CD14-positive monocyte (primary cell): ENCODE measurements around the gene WDR38. TPM values are rescaled to one million over a fixed set of nuclear protein-coding genes. Genes with fewer than 3 reads are reported as not detected.

Experiments
- DNase-seq, 3 donors: peaks; one replicate each; pipeline ENCODE4 v3.0.0-alpha.2; 2011 to 2022
- H2AFZ ChIP-seq: 2 replicates; pipeline ENCODE4 v1.6.0; 2012; ENCODE audit warnings: mild to moderate bottlenecking, low read depth, low read length, inconsistent platforms; ENCODE audit not compliant: insufficient read depth, poor library complexity, severe bottlenecking
- H3K27ac ChIP-seq, 2 donors: 1 replicate in 1 of 2; 2 replicates in 1 of 2; pipeline ENCODE4 v1.5.1; 2012 to 2013; ENCODE audit warnings: low read length in 2 of 2, control low read depth in 1 of 2, inconsistent platforms in 1 of 2, low read depth in 1 of 2, mild to moderate bottlenecking in 1 of 2
- H3K27me3 ChIP-seq, 2 donors: one replicate each; pipeline versions ENCODE4 v1.6.0 to v1.6.1; 2011 to 2013; ENCODE audit warnings: low read length in 2 of 2; ENCODE audit not compliant: control insufficient read depth in 2 of 2, insufficient read depth in 2 of 2
- H3K36me3 ChIP-seq, 2 donors: replicated peaks in 1 of 2; 1 replicate in 1 of 2; 2 replicates in 1 of 2; pipeline versions ENCODE4 v1.5.1 to v1.6.1; 2012 to 2013; ENCODE audit warnings: low read length in 2 of 2, control low read depth in 1 of 2, inconsistent platforms in 1 of 2, mild to moderate bottlenecking in 1 of 2; ENCODE audit not compliant: insufficient read depth in 2 of 2, control insufficient read depth in 1 of 2
- H3K4me1 ChIP-seq, 2 donors: 1 replicate in 1 of 2; 2 replicates in 1 of 2; pipeline versions ENCODE4 v1.5.1 to v1.6.1; 2012 to 2013; ENCODE audit warnings: low read length in 2 of 2, control low read depth in 1 of 2, inconsistent platforms in 1 of 2, mild to moderate bottlenecking in 1 of 2, moderate library complexity in 1 of 2; ENCODE audit not compliant: insufficient read depth in 2 of 2, control insufficient read depth in 1 of 2
- H3K4me2 ChIP-seq: replicated peaks from 2 replicates; pipeline ENCODE3; 2012; ENCODE audit warnings: low read length, moderate library complexity, mild to moderate bottlenecking; ENCODE audit not compliant: poor library complexity, severe bottlenecking; ENCODE audit errors: extremely low read depth
- H3K4me3 ChIP-seq, 3 experiments: fragments of 200-600 bp in 1 of 3; sonication (generic) in 1 of 3; replicated peaks in 1 of 3; 1 replicate in 2 of 3; 2 replicates in 1 of 3; pipeline ENCODE4 v1.5.1; 2011 to 2013; ENCODE audit warnings: low read length in 3 of 3, mild to moderate bottlenecking in 3 of 3, control low read depth in 2 of 3, low read depth in 2 of 3, inconsistent platforms in 1 of 3, moderate library complexity in 1 of 3
- H3K79me2 ChIP-seq: 2 replicates; pipeline ENCODE4 v1.6.0; 2012; ENCODE audit warnings: mild to moderate bottlenecking, control low read depth, inconsistent platforms, low read length, moderate library complexity; ENCODE audit not compliant: insufficient read depth
- H3K9ac ChIP-seq: 2 replicates; pipeline ENCODE4 v1.6.0; 2017; ENCODE audit warnings: low read length, mild to moderate bottlenecking; ENCODE audit not compliant: insufficient read depth, poor library complexity, severe bottlenecking
- H3K9me3 ChIP-seq, 2 donors: replicated peaks in 1 of 2; 1 replicate in 1 of 2; 2 replicates in 1 of 2; pipeline versions ENCODE4 v1.5.1 to v1.6.1; 2012 to 2013; ENCODE audit warnings: low read length in 2 of 2, control low read depth in 1 of 2; ENCODE audit not compliant: control insufficient read depth in 1 of 2, insufficient read depth in 1 of 2
- H4K20me1 ChIP-seq: 2 replicates; pipeline ENCODE4 v1.6.0; 2012; ENCODE audit warnings: mild to moderate bottlenecking, low read length, control low read depth, moderate library complexity; ENCODE audit not compliant: insufficient read depth
- H3K27ac Mint-ChIP-seq, 7 donors: one replicate each; pipeline ENCODE4 v1.8.0; 2020; ENCODE audit warnings: mild to moderate bottlenecking in 7 of 7, mixed read lengths in 7 of 7, moderate library complexity in 6 of 7, inconsistent platforms in 2 of 7
- H3K27me3 Mint-ChIP-seq, 3 donors: one replicate each; pipeline ENCODE4 v1.8.0; 2021 to 2022; ENCODE audit warnings: low read depth in 3 of 3, mild to moderate bottlenecking in 3 of 3, mixed read lengths in 3 of 3, moderate library complexity in 3 of 3, inconsistent platforms in 1 of 3
- H3K36me3 Mint-ChIP-seq, 2 donors: one replicate each; pipeline ENCODE4 v1.8.0; 2020; ENCODE audit warnings: mixed read lengths in 2 of 2, inconsistent platforms in 1 of 2, mild to moderate bottlenecking in 1 of 2
- H3K4me1 Mint-ChIP-seq: one replicate; pipeline ENCODE4 v1.8.0; 2020; ENCODE audit warnings: mild to moderate bottlenecking, mixed read lengths
- H3K4me3 Mint-ChIP-seq, 2 donors: one replicate each; pipeline ENCODE4 v1.8.0; 2020; ENCODE audit warnings: mild to moderate bottlenecking in 2 of 2, mixed read lengths in 2 of 2, moderate library complexity in 1 of 2
- H3K9me3 Mint-ChIP-seq, 7 donors: one replicate each; pipeline ENCODE4 v1.8.0; 2020 to 2022; ENCODE audit warnings: mixed read lengths in 7 of 7, mild to moderate bottlenecking in 6 of 7, moderate library complexity in 6 of 7, inconsistent platforms in 2 of 7
- CTCF ChIP-seq: fragments of 200-600 bp; IDR thresholded peaks from one replicate; pipeline ENCODE4 v1.8.0; 2022; ENCODE audit warnings: antibody characterized with exemption, mild to moderate bottlenecking
- WGBS: methylation state at CpG from one replicate; pipeline ENCODE4 v1.1.5; 2013; ENCODE audit warnings: missing lambda C conversion rate; ENCODE audit not compliant: insufficient coverage; 5-methylcytosine and 5-hydroxymethylcytosine counted together
- intact Hi-C, 2 donors: fragments of 100-400 bp; cut with micrococcal nuclease; formaldehyde crosslinking; loops; one replicate each; pipeline versions ENCODE4 v1.15.0 to v1.15.1; 2023
- polyA plus RNA-seq, 3 donors: library from polyadenylated mRNA; depleted of rRNA in 1 of 3; unstranded in 2 of 3; stranded (reverse) in 1 of 3; fragments of 300-500 nt in 2 of 3; fragments of >200 nt in 1 of 3; fragmentation: Illumina TruSeq in 2 of 3; gene quantifications; 1 replicate in 2 of 3; 2 replicates in 1 of 3; pipeline ENCODE4 v1.2.3, GENCODE V29; 2012 to 2021

The WDR38 gene
- polyA plus RNA-seq, 3 donors: not detected

GRCh38 chr9:124887832-124888231 is 34.6 kb downstream of the WDR38 start:
- no peak overlapping the region for H3K4me3 ChIP-seq
- no peaks in the 10 kb centered on the region for H3K4me1 ChIP-seq
- no peak overlapping the region for H3K27ac ChIP-seq
- peaks cover 80 to 93% of the 10 kb centered on the region in 2 donors for H3K36me3 Mint-ChIP-seq
- peaks cover 0 to 1% (median 0%) of the 10 kb centered on the region in 3 donors for H3K27me3 Mint-ChIP-seq
- no peak overlapping the region for H3K4me3 Mint-ChIP-seq
- peaks cover 74 to 95% of the 10 kb centered on the region in 2 donors for H3K36me3 ChIP-seq
- intact Hi-C loops: no loop called here
- H3K4me2 ChIP-seq: no peak overlapping the region
- H3K9ac ChIP-seq: no peak overlapping the region
- no peaks in the 10 kb centered on the region for H3K79me2 ChIP-seq
- no peak for TF ChIP-seq CTCF
- H3K27me3 ChIP-seq: no peaks in the 10 kb centered on the region
- peak overlapping the region in 1 of 7 donors; percentile 12 for H3K27ac Mint-ChIP-seq
- no peaks in the 10 kb centered on the region for H3K9me3 ChIP-seq
- H2AFZ ChIP-seq: no peak overlapping the region
- H4K20me1 ChIP-seq: no peaks in the 10 kb centered on the region
- 86% methylated on average over 3 of the region's 5 CpGs for WGBS
- H3K9me3 Mint-ChIP-seq: peaks cover 0 to 3% (median 0%) of the 10 kb centered on the region in 7 donors
- DNase-seq: no peak
- H3K4me1 Mint-ChIP-seq: no peaks in the 10 kb centered on the region

- Histone ChIP-seq H3K4me3 (no peak overlapping the region), H3K4me1 (no peaks in the 10 kb centered on the region), H3K36me3 (peaks cover 86 to 96% of the 10 kb centered on the region in 2 donors), H3K27ac (no peak overlapping the region), H3K79me2 (no peaks in the 10 kb centered on the region), H2AFZ (no peak overlapping the region), H3K4me2 (no peak overlapping the region), H3K27me3 (no peaks in the 10 kb centered on the region), H3K9me3 (no peaks in the 10 kb centered on the region), H4K20me1 (no peaks in the 10 kb centered on the region), H3K9ac (no peak overlapping the region)
- TF ChIP-seq CTCF: no peak
- H3K27ac Mint-ChIP-seq: peak overlapping the region in 1 of 7 donors; percentile 2
- H3K4me3 Mint-ChIP-seq: no peak overlapping the region
- no peaks in the 10 kb centered on the region for H3K4me1 Mint-ChIP-seq
- WGBS: 98% methylated on average over 13 of the region's 13 CpGs
- peaks cover 0 to 1% (median 0%) of the 10 kb centered on the region in 3 donors for H3K27me3 Mint-ChIP-seq
- DNase-seq: no peak
- peaks cover 0 to 3% (median 0%) of the 10 kb centered on the region in 7 donors for H3K9me3 Mint-ChIP-seq
- intact Hi-C loops: no loop called here
- peaks cover 88 to 96% of the 10 kb centered on the region in 2 donors for H3K36me3 Mint-ChIP-seq
Observed at GRCh38 chr9:124889006-124889405, 35.7 kb downstream of the WDR38 start.
